ENCODE data around the gene AKR1A1.

The AKR1A1 gene

DNA sequence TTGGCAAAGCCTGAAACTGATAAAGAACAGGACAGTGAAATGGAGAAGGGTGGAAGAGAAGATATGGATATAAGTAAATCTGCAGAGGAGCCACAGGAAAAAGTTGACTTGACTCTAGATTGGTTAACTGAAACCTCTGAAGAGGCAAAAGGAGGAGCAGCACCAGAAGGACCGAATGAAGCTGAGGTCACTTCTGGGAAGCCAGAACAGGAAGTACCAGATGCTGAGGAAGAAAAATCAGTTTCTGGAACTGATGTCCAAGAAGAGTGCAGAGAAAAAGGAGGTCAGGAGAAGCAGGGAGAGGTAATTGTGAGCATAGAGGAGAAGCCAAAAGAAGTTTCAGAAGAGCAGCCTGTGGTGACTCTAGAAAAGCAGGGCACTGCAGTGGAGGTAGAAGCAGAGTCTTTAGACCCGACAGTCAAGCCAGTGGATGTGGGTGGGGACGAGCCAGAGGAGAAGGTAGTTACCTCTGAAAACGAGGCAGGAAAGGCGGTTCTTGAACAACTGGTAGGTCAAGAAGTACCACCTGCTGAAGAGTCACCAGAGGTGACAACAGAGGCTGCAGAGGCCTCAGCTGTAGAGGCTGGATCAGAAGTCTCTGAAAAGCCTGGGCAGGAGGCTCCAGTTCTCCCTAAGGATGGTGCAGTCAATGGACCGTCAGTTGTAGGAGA is 56.9 kb downstream of the AKR1A1 start:
- Histone ChIP-seq H3K9me3 (ENCODE audit: control insufficient read depth, insufficient read depth, low read length) (no peaks in the 10 kb centered on the region), H3K9ac (ENCODE audit: low read depth, low read length) (no peak overlapping the region), H3K36me3 (ENCODE audit: insufficient read depth, low read length) (peaks cover 38% of the 10 kb centered on the region), H3K4me1 (ENCODE audit: insufficient read depth, low read length) (peaks cover 15% of the 10 kb centered on the region)

DNA sequence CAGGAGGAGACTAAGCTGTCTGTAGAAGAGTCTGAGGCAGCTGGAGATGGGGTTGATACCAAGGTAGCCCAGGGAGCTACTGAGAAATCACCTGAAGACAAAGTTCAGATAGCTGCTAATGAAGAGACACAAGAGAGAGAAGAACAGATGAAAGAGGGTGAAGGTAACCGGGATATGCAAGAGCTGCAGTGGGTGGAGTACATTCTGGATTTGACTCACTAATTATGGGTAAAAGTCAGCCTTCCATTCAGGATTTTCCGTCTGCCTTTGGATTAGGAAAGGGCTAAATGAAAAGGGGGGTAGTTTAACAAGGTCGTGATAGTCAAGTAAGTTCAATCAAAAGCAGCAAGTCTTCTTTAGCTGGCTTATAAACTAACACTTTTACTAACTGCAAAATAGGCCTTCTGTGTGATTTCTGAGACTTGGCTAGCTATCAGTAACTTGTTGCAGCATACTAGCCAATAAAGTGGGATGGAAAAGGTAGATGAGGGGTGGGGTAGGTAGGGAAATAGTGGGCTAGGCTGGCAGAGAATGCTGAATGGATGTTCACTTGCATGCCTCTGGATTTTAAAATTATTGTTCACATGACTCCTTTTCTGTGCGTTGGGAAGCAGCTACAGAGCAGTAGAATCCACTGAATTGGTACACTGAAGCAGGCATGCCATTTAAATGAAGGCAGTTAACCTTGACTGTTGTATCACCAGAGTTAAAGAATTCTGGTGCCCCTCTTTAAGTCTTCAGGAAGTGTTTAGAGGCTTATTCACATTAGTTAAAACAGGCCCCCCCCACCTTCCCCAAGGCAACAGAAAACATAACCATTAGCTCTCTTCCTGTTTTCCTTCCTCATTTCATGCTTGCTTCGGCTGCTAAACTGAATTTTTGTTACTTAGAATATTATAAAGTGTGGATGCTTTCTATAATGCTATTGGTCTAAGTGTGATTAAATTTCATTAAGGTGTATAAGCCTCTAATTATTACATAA is 57.8 kb downstream of the AKR1A1 start:
- Histone ChIP-seq H3K9me3 (ENCODE audit: control insufficient read depth, insufficient read depth, low read length) (no peaks in the 10 kb centered on the region), H3K36me3 (ENCODE audit: insufficient read depth, low read length) (peaks cover 38% of the 10 kb centered on the region), H3K4me1 (ENCODE audit: insufficient read depth, low read length) (peaks cover 15% of the 10 kb centered on the region), H3K9ac (ENCODE audit: low read depth, low read length) (no peak overlapping the region)

DNA sequence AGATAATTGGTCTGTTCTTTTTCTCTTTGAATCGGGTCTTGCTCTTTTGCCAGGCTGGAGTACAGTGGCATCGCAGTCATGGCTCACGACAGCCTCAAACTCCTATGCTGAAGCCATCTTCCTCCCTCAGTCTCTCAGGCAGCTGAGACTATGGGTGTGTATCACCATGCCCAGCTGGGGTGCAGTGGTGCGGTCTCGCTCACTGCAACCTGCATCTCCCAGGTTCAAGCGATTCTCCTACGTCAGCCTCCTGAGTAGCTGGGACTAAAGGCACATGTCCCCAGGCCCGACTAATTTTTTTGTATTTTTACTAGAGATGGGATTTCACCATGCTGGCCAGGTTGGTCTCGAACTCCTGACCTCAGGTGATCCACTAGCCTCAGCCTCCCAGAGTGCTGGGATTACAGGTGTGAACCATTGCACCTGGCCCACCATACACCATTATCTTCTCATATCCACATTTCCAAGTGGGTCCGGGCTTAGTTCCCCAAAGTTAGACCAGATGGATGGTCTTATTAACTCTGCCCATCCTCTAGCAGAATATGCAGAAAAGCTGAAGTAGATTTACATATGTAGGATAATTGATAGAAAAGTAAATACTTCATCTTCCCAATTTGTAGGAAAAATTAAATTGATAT is 60.1 kb downstream of the AKR1A1 start:
- Histone ChIP-seq H3K9me3 (ENCODE audit: control insufficient read depth, insufficient read depth, low read length) (no peaks in the 10 kb centered on the region), H3K36me3 (ENCODE audit: insufficient read depth, low read length) (peaks cover 44% of the 10 kb centered on the region), H3K4me1 (ENCODE audit: insufficient read depth, low read length) (peaks cover 15% of the 10 kb centered on the region), H3K9ac (ENCODE audit: low read depth, low read length) (no peak overlapping the region)

GRCh38 chr1:45612941-45613579 is 62.4 kb downstream of the AKR1A1 start:
- H3K9ac ChIP-seq (ENCODE audit: low read depth, low read length): no peak overlapping the region
- H3K9me3 ChIP-seq (ENCODE audit: control insufficient read depth, insufficient read depth, low read length): no peaks in the 10 kb centered on the region
- H3K36me3 ChIP-seq (ENCODE audit: insufficient read depth, low read length): peaks cover 60% of the 10 kb centered on the region
- peaks cover 5% of the 10 kb centered on the region; the same call in 1 of the 2 replicates for H3K4me1 ChIP-seq (ENCODE audit: insufficient read depth, low read length)

GRCh38 chr1:45615885-45616284 is 65.3 kb downstream of the AKR1A1 start:
- H3K9me3 ChIP-seq (ENCODE audit: control insufficient read depth, insufficient read depth, low read length): no peaks in the 10 kb centered on the region
- H3K4me1 ChIP-seq (ENCODE audit: insufficient read depth, low read length): no peaks in the 10 kb centered on the region
- H3K9ac ChIP-seq (ENCODE audit: low read depth, low read length): no peak overlapping the region
- peaks cover 50% of the 10 kb centered on the region for H3K36me3 ChIP-seq (ENCODE audit: insufficient read depth, low read length)

DNA sequence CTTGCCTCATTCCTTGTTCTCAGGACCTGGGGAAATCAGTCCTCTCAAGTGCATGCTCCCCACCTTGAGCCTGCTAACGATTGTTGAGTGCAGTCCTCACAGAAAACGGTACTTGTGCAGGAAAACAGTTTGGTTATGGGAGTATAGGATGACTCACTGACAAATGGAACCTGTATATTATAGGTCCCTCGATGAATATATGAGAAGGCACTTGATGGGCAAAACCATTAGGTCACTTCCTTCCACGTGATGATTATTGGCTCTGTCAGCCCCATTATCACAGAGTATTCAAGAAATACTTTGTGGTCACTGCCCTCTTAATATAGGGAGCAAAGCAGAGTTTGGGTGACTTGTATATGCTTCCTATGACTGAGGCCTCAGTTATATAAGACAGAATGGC is 67.0 kb downstream of the AKR1A1 start:
- Histone ChIP-seq H3K36me3 (ENCODE audit: insufficient read depth, low read length) (peaks cover 44% of the 10 kb centered on the region), H3K4me1 (ENCODE audit: insufficient read depth, low read length) (no peaks in the 10 kb centered on the region), H3K9ac (ENCODE audit: low read depth, low read length) (no peak overlapping the region), H3K9me3 (ENCODE audit: control insufficient read depth, insufficient read depth, low read length) (no peaks in the 10 kb centered on the region)

GRCh38 chr1:45619149-45619921 is 68.7 kb downstream of the AKR1A1 start:
- no peak overlapping the region for H3K9ac ChIP-seq (ENCODE audit: low read depth, low read length)
- no peaks in the 10 kb centered on the region for H3K9me3 ChIP-seq (ENCODE audit: control insufficient read depth, insufficient read depth, low read length)
- no peaks in the 10 kb centered on the region for H3K4me1 ChIP-seq (ENCODE audit: insufficient read depth, low read length)
- H3K36me3 ChIP-seq (ENCODE audit: insufficient read depth, low read length): peaks cover 32% of the 10 kb centered on the region
